Measurements from ENCODE around the gene KCNH4.

Gene KCNH4

GRCh38 chr17:42163696-42164407 is 17.1 kb downstream of the KCNH4 start:
- DNase-seq (ENCODE audit: extremely low read depth, low read depth) = no peak
- H3K4me3 ChIP-seq (replicated peaks; ENCODE audit: low read depth, low read length) = no peak overlapping the region
- TF ChIP-seq, protein P1, sequence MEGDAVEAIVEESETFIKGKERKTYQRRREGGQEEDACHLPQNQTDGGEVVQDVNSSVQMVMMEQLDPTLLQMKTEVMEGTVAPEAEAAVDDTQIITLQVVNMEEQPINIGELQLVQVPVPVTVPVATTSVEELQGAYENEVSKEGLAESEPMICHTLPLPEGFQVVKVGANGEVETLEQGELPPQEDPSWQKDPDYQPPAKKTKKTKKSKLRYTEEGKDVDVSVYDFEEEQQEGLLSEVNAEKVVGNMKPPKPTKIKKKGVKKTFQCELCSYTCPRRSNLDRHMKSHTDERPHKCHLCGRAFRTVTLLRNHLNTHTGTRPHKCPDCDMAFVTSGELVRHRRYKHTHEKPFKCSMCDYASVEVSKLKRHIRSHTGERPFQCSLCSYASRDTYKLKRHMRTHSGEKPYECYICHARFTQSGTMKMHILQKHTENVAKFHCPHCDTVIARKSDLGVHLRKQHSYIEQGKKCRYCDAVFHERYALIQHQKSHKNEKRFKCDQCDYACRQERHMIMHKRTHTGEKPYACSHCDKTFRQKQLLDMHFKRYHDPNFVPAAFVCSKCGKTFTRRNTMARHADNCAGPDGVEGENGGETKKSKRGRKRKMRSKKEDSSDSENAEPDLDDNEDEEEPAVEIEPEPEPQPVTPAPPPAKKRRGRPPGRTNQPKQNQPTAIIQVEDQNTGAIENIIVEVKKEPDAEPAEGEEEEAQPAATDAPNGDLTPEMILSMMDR (IDR thresholded peaks at IDR 0.05; ENCODE audit: low read depth, low read length, missing control alignments) = no peak

DNA sequence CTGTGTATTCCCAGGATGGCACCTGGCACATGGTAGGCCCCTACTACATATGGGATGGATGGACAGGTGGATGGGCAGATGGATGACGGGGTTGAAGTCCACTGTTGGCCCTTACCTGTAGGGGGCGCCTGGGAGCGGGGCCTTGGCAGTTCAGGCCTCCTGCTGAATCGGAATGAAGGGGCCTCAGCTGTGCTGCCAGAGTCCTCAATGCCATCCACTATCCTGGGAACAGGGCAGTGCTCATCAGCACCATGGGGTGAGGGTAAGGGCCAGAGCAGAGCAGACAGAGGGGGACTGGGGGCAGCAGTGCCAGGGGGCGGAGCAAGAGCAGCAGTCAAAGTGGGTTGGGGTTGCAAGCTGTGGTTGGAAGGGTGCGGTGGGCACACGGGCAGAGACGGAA is 17.8 kb downstream of the KCNH4 start:
- H3K4me3 ChIP-seq (replicated peaks; ENCODE audit: low read depth, low read length) = no peak overlapping the region
- TF ChIP-seq, protein P1 (IDR thresholded peaks at IDR 0.05; ENCODE audit: low read depth, low read length, missing control alignments) = peak; percentile 66
- DNase-seq (ENCODE audit: extremely low read depth, low read depth) = no peak

DNA sequence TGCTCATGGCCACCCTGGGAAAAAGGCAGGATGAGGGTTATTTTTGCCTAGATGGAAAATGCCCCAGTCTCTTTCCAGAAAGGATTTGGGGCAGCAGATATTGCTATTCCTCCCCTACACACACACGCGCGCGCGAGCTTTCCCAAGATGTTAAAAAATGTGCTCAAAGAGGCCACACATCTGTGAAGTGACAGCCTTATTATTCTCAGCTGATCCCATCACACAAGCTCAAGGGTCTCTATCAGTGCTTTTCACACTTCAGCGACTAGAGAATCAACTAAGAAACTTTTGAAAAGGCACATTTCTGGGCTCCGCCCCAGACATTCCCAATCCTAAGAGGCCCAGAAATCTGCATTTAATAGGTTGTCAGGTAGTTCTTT is 20.4 kb downstream of the KCNH4 start:
- DNase-seq (ENCODE audit: extremely low read depth, low read depth) = no peak
- no peak overlapping the region for H3K4me3 ChIP-seq (replicated peaks; ENCODE audit: low read depth, low read length)
- TF ChIP-seq, protein P1 (IDR thresholded peaks at IDR 0.05; ENCODE audit: low read depth, low read length, missing control alignments) = no peak

GRCh38 chr17:42159796-42160530 is 21.0 kb downstream of the KCNH4 start:
- H3K4me3 ChIP-seq (replicated peaks; ENCODE audit: low read depth, low read length) = no peak overlapping the region
- TF ChIP-seq, protein P1 (IDR thresholded peaks at IDR 0.05; ENCODE audit: low read depth, low read length, missing control alignments) = no peak
- DNase-seq (ENCODE audit: extremely low read depth, low read depth) = no peak

DNA sequence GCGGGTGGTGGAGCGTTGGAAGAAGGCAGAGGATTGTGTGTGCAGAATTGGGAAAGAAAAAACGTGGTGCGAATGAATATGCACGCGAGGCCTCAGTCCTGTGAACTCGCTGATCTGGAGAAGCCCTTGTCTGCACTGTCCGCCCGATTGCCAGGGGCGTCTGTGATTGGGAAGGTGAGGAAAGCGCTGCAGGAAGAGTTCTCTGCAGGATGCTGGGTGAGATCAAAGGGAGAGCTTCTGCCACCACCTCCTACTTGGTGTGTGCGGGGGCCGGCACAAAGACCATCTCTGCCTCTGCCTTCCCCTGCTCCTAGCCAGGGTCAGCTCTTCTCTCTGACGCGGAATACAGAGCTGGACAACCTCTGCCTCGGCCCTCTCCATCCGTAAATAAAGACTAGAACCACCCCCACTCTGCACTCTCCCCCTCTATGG is 25.3 kb downstream of the KCNH4 start:
- TF ChIP-seq, protein P1 (IDR thresholded peaks at IDR 0.05; ENCODE audit: low read depth, low read length, missing control alignments) = no peak
- peak overlapping the region; percentile 78 for H3K4me3 ChIP-seq (replicated peaks; ENCODE audit: low read depth, low read length)
- no peak for DNase-seq (ENCODE audit: extremely low read depth, low read depth)

GRCh38 chr17:42153919-42154742 is 26.8 kb downstream of the KCNH4 start:
- DNase-seq (ENCODE audit: extremely low read depth, low read depth) = no peak
- peak overlapping the region; percentile 78 for H3K4me3 ChIP-seq (replicated peaks; ENCODE audit: low read depth, low read length)
- TF ChIP-seq, protein P1 (IDR thresholded peaks at IDR 0.05; ENCODE audit: low read depth, low read length, missing control alignments) = no peak

Measured in HFF-Myc (cell line).